Measurements from ENCODE around the gene CC2D1B.

CC2D1B gene

DNA sequence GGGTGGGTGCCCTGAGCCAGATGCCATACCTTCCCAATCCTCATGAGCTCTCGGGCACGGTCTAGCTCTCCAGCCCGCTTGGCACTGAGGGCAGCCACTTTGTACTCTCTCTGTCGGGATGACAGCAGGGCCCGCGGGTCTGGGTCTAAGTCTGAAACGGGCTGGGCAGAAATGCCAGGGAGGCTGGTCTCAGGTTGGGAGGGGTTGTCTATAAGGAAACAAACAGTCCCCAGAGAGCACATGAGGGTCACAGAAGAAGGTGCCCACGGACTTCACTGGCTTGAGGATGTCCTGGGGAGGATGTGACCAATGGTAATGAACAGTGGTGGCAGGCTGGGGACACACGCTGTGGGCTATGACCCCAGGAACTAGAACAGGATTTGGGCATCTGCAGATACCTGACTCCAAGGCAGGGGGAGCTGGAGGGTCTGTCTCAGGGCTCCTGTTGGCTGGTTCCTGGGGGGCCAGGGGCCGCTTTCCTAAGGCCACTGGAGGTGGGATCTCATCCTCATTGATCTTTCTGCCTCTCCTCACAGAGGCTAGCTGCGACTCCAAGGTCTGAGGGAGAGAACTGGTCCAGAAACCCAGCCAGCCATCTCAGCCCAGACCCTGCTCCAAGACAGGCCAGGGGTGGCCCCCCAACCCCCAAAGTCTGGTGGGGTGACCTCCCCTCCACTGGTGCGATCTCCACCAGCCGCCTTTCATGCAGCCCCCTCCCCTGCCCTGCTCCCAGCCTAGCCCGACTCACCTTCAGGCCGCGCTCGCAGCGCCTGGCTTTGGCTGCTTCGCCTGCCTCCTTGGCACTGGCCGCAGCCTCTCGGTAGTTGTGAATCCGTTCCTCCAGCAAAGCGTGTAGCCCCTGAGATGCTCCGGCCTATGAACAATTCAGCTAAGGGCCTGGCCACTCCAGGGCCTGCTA is 6.1 kb downstream of the CC2D1B start:
- DNase-seq (ENCODE audit: low spot score), result no peak

DNA sequence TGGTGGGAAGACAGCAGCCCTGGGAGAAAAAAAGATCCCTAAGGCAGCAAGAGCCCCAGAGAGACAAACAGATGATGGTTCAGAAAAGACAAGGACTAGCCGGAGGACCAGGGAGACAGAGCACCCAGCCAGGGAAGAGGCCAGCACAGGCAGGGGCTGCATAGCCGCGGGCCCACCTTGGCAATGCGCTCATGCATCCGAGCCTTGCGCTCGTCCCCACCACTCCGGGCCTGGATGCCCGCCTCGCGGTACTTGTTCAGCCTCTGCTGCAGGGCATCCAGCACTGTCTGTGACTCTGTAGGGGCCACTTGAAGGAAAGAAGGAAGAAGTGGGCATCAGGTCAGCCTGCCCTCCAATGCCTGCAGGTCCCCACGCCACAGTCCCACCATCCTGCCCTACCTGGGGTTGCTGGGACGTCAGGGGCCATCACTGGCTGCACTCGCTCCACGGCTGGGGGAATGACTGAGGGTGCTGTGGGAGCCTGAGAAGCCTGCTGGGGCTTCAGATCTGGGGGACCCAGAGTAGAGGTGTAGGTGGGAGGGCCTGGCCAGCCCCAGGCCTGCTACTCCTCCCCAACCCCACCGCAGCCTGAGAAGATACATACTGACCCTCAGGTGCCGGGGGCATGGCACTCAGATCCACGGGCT is 7.0 kb downstream of the CC2D1B start:
- no peak for DNase-seq (ENCODE audit: low spot score)

DNA sequence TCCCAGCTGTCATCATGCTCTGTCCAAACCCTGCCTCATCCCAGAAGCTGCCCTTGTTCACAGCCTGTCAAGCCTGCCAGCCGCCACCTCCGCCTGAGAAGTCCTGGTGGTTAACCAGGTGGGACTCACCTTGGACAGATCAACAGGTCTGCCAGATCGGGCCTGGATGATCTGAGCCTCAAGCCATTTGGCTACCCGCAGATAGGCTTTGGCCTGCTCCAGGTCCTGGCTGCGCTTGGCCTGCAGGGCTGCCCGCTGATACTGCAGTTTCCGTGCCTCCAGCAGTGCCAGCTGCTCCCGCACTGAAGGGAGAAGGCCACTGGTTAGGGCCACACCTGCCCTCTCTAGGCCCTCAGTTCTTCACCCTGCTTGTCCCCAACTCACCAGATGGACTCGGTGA is 8.6 kb downstream of the CC2D1B start:
- no peak for DNase-seq (ENCODE audit: low spot score)

DNA sequence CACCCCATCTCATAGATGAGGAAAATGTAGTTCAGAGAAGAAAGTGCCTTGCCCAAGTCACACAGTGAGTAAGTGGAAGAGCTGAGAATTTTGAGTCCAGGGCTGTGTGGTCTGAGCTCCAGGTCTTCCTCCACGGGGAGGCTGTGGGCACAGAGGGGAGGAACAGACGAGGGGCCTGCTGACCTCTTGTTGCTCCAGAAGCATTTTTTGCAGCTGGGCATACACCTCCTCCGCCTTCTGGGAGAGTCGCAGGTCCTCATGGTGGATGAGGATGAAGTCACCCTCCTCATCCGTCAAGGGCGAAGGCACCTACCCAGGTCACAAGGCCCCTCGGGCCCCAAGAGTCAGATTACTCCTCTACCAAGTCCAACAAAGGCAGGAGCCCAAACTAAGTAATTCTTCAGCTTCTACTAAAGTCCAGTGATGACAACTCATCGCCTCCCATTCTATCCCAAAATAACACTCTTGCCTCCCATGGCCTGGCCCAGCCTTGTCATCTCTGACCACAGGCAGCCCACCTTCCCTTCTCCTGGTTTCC is 9.1 kb downstream of the CC2D1B start:
- DNase-seq (ENCODE audit: low spot score), result no peak

DNA sequence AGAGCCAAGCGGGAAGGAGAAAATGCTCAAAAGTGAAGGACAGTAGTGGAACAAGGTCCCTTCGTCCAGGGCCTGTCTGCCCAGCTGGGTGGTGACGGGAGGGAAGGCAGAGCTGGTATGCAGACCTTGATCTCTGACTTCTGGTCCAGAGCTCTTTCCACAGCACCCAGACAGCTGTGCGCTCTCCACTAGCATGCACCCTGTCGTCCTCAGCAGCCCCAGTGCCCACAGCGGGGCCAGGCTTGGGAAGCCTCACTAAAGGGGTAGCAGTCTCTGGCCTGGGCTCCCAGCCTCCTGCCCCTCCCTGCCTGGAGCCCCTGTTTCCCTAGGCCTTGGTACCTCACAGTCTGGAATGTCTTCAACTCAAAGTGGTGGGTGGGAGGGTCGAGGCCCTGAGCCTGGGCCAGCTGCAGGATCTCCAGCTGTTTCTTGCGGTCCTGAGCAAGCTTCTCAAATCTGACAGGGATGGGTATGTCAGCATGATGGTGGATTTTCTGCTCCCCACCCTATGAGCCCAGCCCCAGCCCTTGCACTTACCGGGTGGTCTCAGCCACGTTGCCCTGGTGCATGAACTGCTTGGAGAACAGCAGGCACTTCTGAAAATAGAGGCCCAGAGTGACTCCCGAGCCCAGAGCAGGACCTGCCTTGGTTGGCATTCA is 10.0 kb downstream of the CC2D1B start:
- no peak for DNase-seq (ENCODE audit: low spot score)

DNA sequence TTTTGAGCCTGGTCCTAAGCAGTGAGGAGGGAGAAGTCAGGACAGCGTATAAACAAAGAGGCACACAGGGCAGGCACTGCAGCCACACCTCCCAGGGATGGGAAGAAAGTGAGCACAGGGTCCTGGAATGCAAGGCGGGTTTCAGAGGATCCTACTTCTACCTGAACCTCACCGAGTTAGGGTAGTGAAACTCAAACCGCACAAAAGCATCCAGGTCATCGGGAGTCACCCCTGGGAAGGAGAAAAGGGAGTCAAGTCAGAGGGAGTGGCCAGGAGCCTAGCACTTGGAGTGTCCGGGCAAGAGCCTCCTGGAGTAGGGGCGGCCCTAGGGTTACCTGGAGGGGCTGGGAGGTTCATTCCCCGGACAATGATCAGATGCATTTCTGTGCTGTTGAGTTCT is 10.6 kb downstream of the CC2D1B start:
- no peak for DNase-seq (ENCODE audit: low spot score)

DNA sequence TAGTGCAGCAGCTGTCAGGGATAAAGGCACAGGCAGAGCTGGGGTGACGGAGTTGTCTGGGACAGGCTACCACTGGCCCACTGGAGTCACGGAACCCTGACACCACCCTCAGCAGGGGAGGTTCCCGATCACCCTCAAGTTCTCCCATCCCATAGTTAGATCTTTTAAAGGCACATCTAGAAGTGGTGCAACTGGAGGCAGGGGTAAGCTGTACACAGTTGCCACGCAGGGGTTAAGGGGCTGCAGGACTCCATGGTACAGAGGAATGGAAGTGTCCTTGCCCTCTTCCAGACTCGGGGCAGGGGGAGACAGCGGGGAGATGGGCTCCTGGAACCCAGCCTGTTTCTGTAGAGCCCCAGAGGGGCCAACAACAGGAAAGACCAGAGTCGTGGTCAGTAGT is 13.3 kb downstream of the CC2D1B start:
- no peak for DNase-seq (ENCODE audit: low spot score)

DNA sequence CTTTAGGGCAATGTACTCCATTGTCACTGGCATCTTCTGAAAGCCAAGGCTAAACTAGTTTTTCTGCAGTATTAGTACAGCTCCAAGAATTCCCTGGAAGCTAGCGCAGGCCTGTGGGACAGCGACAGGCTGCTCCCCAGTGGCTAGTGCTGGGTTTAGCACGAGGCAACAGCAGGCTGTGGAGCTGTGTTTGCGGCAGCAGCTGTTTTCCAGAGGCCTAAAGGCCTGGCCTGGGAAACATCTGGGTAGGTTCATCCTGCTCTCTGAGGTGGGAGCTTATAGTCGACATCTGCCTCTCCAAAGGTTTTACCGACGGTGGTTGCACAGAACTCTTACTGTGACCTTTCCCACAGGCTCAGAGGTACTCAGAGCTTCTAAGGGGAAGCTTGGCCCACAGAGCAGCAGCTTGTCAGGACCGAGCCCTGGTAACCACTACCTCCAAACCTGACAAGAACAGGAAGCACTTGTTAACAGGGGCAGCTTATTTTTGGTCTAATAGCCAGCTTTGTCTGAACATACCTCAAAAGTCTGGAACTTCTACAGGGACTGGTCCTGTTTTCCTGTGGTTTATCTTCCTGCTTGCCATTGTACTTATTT is 17.2 kb downstream of the CC2D1B start:
- DNase-seq (ENCODE audit: low spot score), result no peak

DNA sequence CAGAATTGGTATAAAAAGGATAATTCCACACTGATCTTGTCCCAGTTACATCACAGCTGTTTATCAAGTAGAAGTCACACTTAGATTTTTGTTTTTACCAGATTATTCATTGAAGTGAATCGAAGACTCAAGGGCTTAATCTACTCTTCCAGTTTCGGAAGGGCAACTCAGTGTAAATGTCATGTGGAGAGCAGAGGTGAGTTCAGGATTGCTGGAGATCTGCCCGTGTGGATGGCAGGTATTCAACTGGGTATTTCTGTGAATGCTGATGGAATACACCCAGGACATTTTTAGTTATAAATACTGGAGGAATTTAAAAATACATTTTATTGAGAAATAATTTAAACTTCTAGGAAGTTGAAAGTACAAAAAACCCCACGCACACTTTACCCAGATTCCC is 19.4 kb downstream of the CC2D1B start:
- DNase-seq (ENCODE audit: low spot score), result no peak

DNA sequence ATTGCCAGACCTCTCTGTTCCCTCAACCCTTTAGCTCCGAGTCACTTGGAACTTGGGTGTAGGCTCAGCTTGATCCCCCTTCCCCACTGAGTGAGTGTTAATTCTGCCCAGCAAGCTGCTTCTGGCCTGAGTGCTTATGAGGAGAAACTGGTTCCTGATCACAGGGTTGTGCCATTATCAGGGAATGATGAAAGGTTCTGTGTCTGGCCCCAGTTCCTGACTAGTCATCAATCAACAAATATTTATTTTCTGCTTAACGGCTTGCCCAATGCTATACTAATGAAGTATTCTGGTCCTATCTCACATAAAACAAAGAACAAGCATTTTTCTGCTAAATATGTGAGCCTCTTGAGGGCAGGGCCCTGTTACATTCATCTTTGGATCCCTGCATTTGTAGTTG is 20.8 kb downstream of the CC2D1B start:
- DNase-seq (ENCODE audit: low spot score), result no peak

DNA sequence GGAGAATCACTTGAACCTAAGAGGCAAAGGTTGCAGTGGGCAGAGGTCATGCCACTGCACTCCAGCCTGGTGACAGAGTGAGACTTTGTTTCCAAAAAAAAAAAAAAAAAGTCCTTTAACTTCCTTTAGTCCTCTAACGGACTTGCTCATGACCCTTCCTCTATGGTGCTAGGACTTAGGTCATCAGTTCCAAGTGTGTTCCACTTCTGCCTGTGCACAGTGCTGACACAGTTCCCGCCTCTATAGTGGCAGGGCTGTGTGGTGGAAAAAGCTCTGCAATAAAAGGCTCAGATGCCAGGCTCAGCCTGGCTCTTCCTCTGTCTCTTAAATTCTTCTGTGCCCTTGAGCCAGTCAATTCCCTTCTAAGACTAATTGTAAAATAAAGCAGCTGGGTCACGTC is 22.0 kb downstream of the CC2D1B start:
- DNase-seq (ENCODE audit: low spot score), result no peak

DNA sequence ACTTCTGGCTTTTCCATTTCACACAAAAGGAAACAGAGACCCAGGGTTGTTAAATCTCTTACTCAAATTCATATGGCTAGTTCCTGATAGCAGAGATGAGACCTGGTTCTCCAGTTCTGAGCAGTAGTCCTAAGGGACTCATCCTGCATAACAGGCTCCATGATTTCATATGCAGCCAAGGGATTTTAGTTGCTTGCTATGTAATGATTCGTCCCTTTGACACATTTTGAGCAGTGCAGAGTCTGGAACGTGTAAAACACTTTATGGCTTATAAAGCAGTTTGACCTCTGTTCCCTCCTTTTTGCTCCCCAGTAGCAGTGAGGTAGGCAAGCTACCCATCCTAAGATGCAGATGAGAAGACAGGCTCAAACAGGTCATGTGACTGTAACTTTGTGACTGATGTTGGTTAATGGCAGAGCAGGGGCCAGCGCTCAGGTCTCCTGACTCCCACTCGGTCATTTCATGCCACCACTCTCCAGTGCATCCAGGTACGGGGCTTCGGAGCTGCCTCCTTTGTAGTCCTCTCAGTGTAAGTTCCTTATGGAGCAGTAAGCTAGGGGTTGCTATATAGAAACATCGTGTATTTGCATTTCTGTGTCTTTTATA is 24.2 kb downstream of the CC2D1B start:
- no peak for DNase-seq (ENCODE audit: low spot score)

DNA sequence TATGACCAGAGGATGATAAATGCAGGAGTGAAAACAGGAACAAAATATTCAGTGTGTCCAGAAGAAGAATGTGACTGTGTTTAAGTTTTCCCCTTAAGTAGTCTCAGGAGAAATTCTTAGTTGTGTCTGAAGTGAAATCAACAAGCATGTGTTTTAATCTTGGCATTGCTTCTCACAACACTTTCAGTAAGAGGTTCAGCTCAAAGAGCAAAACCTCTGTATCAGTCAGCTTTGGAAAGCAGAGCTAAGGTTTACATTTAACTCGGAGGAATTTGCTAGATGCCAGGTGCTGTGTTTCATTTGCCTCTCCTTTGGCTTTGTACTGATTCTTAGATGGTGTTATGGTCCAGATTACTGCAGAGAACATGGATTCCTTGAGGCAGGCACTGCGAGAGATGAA is 28.6 kb downstream of the CC2D1B start:
- DNase-seq (ENCODE audit: low spot score), result no peak

DNA sequence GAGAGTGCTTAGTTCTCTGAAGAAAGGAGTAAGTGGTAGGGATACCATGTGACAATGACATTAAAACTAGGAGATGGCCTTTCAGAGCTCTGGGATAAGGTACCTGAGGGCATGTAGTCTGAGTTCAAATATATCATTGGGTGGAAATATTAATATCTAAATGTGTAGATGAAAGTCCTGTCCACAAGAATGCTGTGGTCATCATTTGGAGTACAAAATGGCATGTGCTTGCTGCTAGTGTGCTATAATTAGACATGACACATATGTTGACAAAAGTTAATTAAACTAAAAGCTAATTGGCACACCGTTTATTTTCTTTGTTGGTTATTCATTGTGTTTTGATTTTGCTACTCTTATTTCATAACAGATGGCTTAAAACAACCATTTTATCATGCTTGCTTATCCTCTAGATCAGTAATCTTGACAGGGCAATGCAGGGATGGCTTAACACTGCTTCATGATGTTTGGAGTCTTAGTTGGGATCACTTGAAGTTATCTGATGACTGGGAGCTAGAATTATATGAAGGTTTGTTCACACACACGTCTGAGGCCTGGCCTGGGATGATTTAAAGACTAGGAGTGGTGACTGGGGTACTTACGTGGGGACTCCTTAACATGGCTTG is 31.0 kb downstream of the CC2D1B start:
- DNase-seq (ENCODE audit: low spot score), result no peak

DNA sequence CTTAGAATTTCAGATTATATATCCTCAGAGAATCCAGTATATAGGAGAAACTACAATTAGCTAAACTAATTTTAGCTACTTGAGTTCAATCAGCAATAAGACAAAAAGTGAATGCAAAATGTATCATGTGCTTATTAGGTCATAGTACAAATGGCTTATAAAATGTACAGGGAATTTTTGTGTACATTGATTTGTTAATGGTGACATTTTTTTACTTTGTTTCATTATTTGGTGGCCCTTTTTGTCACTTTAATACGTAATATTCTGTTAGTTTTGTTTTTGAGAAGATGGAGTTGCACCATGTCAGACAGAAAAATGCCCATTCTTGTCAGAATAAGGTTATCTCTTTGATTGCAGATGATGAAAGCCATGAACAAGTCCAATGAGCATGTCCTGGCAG is 33.6 kb downstream of the CC2D1B start:
- no peak for DNase-seq (ENCODE audit: low spot score)

DNA sequence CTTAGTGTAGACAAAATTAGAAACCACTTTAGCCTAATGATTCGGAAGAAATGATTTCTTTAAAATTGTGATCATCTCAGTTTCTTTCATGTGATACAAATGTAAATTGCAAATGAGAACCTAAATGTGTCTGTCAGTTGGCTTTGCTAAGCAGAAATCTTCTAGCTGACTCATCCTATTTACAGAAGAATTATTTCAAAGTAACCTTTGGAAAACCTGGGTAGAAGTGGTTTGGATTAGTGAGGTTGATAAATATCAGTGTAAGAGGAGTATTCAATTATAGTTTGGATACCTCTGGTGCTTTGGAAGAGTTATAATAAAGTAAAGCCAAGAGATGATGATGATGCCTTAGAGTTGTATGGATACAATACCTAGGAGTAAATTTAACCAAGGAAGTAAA is 37.4 kb downstream of the CC2D1B start:
- no peak for DNase-seq (ENCODE audit: low spot score)

DNA sequence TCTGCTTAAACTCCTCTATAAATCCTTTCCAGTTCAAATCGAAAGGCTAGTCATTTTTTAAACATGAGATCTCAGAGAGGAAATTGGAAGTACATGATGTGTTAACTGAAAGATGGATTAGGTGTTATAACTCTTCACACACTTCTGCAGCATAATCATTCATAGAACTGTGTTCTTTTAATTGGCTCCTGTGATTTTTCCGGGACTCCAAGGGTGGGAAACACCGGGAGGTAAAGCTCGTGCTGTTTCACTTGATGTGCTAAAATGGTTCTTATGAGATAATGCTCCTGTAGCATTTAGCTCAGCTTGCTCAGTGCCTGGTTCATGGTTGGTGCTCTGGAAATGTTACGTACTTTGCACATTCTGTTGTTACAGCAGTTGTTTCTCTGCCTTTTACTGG is 40.2 kb downstream of the CC2D1B start:
- DNase-seq (ENCODE audit: low spot score), result no peak

DNA sequence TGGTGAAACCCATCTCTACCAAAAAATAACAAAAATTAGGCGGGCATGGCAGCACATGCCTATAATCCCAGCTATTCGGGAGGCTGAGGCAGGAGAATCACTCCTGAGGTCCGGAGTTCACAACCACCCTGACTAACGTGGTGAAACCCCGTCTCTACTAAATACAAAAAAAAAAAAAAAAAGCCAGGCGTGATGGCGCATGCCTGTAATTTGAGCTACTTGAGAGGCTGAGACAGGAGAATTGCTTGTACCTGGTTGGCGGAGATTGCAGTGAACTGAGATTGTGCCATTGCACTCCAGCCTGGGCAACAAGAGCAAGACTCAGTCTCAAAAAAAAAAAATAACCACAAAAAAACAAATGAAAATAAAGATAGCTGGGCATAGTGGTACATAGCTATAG is 42.3 kb downstream of the CC2D1B start:
- no peak for DNase-seq (ENCODE audit: low spot score)

DNA sequence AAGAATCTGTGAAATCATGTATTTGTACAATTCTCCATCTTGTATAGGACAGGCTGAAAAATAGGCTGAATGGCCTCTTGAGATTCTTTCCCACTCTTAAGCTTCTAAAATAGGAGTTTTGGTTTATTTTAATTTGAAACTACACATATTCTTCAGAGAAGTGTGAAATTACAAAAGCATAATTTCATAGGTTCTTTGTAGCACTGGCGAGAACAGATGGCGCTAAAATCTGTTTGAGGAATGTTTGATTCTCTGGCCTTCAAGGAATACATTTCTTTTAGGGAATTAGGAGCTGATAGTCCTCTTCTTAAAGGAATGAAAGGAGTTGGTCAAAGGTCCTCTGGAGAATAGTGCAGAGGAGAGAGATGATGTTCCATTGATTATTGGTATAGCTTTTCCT is 44.9 kb downstream of the CC2D1B start:
- DNase-seq (ENCODE audit: low spot score), result no peak

DNA sequence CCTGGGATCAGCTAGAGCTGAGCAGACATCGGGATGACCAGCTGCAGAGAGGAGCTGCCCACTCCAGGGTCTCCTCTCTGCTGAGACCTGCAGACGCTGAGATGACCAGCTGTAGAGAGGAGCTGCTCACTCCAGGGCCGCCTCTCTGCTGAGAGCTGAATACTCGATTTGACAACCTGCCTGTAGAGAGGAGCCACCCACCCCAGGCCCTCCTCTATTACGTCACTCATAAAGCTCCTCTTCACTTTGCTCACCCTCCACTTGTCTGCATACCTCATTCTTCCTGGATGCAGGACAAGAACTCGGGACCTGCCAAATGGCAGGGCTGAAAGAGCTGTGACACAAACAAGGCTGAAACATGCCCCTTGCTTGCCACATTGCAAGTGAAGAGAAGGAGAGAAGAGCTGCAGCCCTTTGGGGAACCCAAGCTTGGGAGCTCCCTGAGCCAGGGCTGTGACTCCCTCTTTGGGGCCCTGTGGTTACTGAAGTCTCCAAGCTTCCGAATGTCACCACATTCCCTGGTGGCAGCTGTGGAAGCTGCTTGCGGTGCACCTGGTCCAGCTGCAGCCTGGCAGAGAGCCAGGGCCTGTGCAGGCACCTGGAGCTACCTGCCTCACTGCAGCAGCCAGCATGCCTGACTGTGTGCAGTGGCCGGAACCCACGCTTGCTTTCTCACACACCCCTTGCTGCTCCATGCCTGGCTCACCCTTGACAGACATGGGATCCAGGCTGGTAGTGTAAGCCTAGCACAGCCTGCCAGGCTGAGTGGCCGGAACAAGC is 59.6 kb downstream of the CC2D1B start:
- DNase-seq (ENCODE audit: low spot score), result no peak

Data from COLO829 (cell line).